ENCODE results near the gene PPM1L. TPM values are rescaled to one million over a fixed set of nuclear protein-coding genes. Genes with fewer than 3 reads are reported as not detected.

PPM1L gene
- total RNA-seq, 1 experiment from 2014 or later = 7.3 TPM

DNA sequence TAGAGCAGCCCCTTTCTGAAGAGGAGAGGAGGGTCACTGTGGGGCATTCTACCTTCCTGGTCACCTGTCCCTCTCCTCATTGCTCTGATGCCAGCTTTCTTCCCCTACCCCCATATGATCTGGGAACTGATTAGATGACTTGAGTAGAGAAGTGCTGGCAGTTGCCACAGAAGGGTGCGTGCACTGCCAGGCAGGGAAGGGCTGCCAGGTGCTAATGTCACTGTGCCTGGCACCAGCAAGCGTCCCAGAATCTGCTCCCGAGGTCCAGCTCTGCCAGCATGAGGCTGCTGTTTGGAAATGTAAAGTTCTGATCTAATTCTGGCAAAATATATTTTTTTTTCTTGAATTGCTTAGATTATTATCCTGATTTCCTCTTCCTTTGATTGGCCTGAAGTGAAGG lies 52.8 kb downstream of the PPM1L start:
- no peaks in the 10 kb centered on the region for H3K9me3 Mint-ChIP-seq
- H3K27ac ChIP-seq (ENCODE audit: insufficient read length, low read depth, low read length) = no peak overlapping the region

More for the DNA sequence above, 52.8 kb downstream of the PPM1L start:
- no peak for DNase-seq
- peak overlapping the region in 1 of 3 experiments; percentile 17; a peak in 1 of 7 replicates for H3K27ac Mint-ChIP-seq
- no peak overlapping the region for H3K18ac ChIP-seq (ENCODE audit: insufficient read length, low read depth, low read length)
- no peak overlapping the region for H3K23ac ChIP-seq (ENCODE audit: insufficient read length, low read depth, low read length)
- peaks cover 6 to 7% of the 10 kb centered on the region in 2 experiments for H3K4me1 Mint-ChIP-seq
- H3K4me1 ChIP-seq (ENCODE audit: insufficient read depth, low read length) = no peaks in the 10 kb centered on the region
- H4K5ac ChIP-seq (ENCODE audit: insufficient read length, low read depth, low read length) = no peak overlapping the region
- no peak overlapping the region for H2BK20ac ChIP-seq (ENCODE audit: low read depth, low read length, poor library complexity, severe bottlenecking)
- no CpG with 5 or more reads among the region's 3 CpGs for WGBS (ENCODE audit: extremely low coverage, insufficient read length, low lambda C conversion rate)
- H3K56ac ChIP-seq (ENCODE audit: insufficient read length, low read depth, low read length) = no peak overlapping the region
- no peaks in the 10 kb centered on the region for H3K27me3 Mint-ChIP-seq (ENCODE audit: low read depth)
- no peak overlapping the region for H2BK120ac ChIP-seq (ENCODE audit: low read depth, low read length, poor library complexity, severe bottlenecking)
- no peaks in the 10 kb centered on the region; the same call in 1 of the 2 replicates for H3K79me2 ChIP-seq (ENCODE audit: insufficient read depth, low read length)
- H3K4ac ChIP-seq (ENCODE audit: low read depth, low read length) = no peak overlapping the region
- H2BK5ac ChIP-seq (ENCODE audit: insufficient read length, low read length) = no peak overlapping the region
- no peaks in the 10 kb centered on the region for H4K20me1 ChIP-seq (ENCODE audit: control insufficient read depth, insufficient read depth, insufficient read length)
- H3K14ac ChIP-seq (ENCODE audit: insufficient read depth, low read length) = no peak overlapping the region
- TF ChIP-seq, protein P1, sequence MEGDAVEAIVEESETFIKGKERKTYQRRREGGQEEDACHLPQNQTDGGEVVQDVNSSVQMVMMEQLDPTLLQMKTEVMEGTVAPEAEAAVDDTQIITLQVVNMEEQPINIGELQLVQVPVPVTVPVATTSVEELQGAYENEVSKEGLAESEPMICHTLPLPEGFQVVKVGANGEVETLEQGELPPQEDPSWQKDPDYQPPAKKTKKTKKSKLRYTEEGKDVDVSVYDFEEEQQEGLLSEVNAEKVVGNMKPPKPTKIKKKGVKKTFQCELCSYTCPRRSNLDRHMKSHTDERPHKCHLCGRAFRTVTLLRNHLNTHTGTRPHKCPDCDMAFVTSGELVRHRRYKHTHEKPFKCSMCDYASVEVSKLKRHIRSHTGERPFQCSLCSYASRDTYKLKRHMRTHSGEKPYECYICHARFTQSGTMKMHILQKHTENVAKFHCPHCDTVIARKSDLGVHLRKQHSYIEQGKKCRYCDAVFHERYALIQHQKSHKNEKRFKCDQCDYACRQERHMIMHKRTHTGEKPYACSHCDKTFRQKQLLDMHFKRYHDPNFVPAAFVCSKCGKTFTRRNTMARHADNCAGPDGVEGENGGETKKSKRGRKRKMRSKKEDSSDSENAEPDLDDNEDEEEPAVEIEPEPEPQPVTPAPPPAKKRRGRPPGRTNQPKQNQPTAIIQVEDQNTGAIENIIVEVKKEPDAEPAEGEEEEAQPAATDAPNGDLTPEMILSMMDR (conservative IDR thresholded peaks at IDR 0.05) = no peak
- no peaks in the 10 kb centered on the region for H3K9me3 ChIP-seq (ENCODE audit: control insufficient read depth, low read depth, low read length)
- H2BK15ac ChIP-seq (ENCODE audit: low read depth, low read length) = no peak overlapping the region
- H3K23me2 ChIP-seq (ENCODE audit: insufficient read length, low read depth, low read length, poor library complexity, severe bottlenecking) = no peaks in the 10 kb centered on the region
- no peak overlapping the region for H3T11ph ChIP-seq (ENCODE audit: low read length)
- H2AFZ ChIP-seq (ENCODE audit: low read length) = no peak overlapping the region
- H3K79me1 ChIP-seq (ENCODE audit: insufficient read depth, low read depth, low read length, poor library complexity, severe bottlenecking) = no peaks in the 10 kb centered on the region
- no peak overlapping the region for H2BK12ac ChIP-seq (ENCODE audit: insufficient read length, low read depth, low read length)
- no peak overlapping the region for H3K9ac ChIP-seq (ENCODE audit: extremely low read depth, insufficient read length, low read length)
- H3K4me2 ChIP-seq (ENCODE audit: insufficient read depth, insufficient read length, low read length) = no peak overlapping the region
- no peak overlapping the region for H4K91ac ChIP-seq (ENCODE audit: insufficient read length, low read depth, low read length)
- no peak overlapping the region for H4K8ac ChIP-seq (replicated peaks; ENCODE audit: insufficient read length, low read depth, low read length)
- H2AK5ac ChIP-seq (ENCODE audit: insufficient read length, low read length) = no peak overlapping the region
- H3K36me3 Mint-ChIP-seq (ENCODE audit: insufficient read depth in 1 of 3, low read depth in 3 of 3) = no peaks in the 10 kb centered on the region
- no peaks in the 10 kb centered on the region for H3K27me3 ChIP-seq (ENCODE audit: insufficient read depth, low read length)
- H3K4me3 Mint-ChIP-seq = no peak overlapping the region
